K562 (cell line): Measurements from ENCODE around the gene GUCY2D. TPM values are rescaled to one million over a fixed set of nuclear protein-coding genes. Genes with fewer than 3 reads are reported as not detected.

Source experiments
- ATAC-seq: fragments of 200-7000 bp; cut with Tn5 transposase; 3 replicates; pipeline ENCODE4 v1.9.1; 2020; ENCODE audit warnings: moderate library complexity
- BruUV-seq: library from RNA; stranded (reverse); fragments of 400-500 nt; replicated peaks from 2 replicates; lab custom pipeline; 2021; lab: Mats Ljungman, UMichigan
- CTCF ChIA-PET: fragments of 300-600 bp; formaldehyde crosslinking; extraction: SDS; loops from one replicate; lab custom pipeline; 2021; ENCODE audit warnings: low intra/inter-chr PET ratio; lab: Yijun Ruan, JAX
- POLR2A ChIA-PET: fragments of 300-600, 350-650 bp; sonication (Branson Sonifier 250); formaldehyde crosslinking; extraction: SDS; loops from one replicate; lab custom pipeline; 2021; ENCODE audit warnings: antibody characterized with exemption, inconsistent platforms; lab: Yijun Ruan, JAX
- DNase-seq, 4 experiments: peaks; one replicate each; pipeline versions ENCODE4 v3.0.0 to v3.0.0-alpha.2; 2011 to 2018; ENCODE audit warnings: low spot score in 3 of 4, mixed read lengths in 3 of 4; ENCODE audit errors: extremely low read depth in 1 of 4
- FAIRE-seq: peaks from 2 replicates; lab custom pipeline; 2011; peaks lifted over from hg19 to GRCh38; lab: Jason Lieb, UNC
- H2AFZ ChIP-seq: 2 replicates; pipeline ENCODE4 v1.6.0; 2011; ENCODE audit warnings: low read depth, low read length, control low read depth, inconsistent platforms
- H3K27ac ChIP-seq: fragments of 200-600 bp; 3 replicates; pipeline ENCODE4 v1.8.0; 2011; ENCODE audit warnings: low read depth, mild to moderate bottlenecking, control low read depth, inconsistent platforms, low read length, moderate library complexity, mixed read lengths; ENCODE audit errors: extremely low read depth
- H3K27me3 ChIP-seq, 2 experiments: fragments of 300-600 bp in 1 of 2; 2 replicates in 1 of 2; 3 replicates in 1 of 2; pipeline versions ENCODE4 v1.6.0 to v1.8.0; 2011; ENCODE audit warnings: inconsistent platforms in 2 of 2, low read length in 2 of 2, mild to moderate bottlenecking in 1 of 2, mixed read lengths in 1 of 2, moderate library complexity in 1 of 2; ENCODE audit not compliant: control insufficient read depth in 2 of 2, insufficient read depth in 2 of 2
- H3K36me3 ChIP-seq: fragments of 300-600 bp; 3 replicates; pipeline ENCODE4 v1.8.0; 2011; ENCODE audit warnings: mild to moderate bottlenecking, low read length, inconsistent platforms; ENCODE audit not compliant: control insufficient read depth, insufficient read depth
- H3K4me1 ChIP-seq, 2 experiments: fragments of 200-600 bp in 1 of 2; replicated peaks in 1 of 2; 2 replicates in 1 of 2; 3 replicates in 1 of 2; pipeline versions ENCODE4 v1.5.1 to v1.8.0; 2011; ENCODE audit warnings: inconsistent platforms in 2 of 2, low read length in 2 of 2, mild to moderate bottlenecking in 1 of 2, mixed read lengths in 1 of 2, moderate library complexity in 1 of 2; ENCODE audit not compliant: control insufficient read depth in 2 of 2, insufficient read depth in 2 of 2
- H3K4me2 ChIP-seq: 2 replicates; pipeline ENCODE4 v1.6.1; 2011; ENCODE audit warnings: low read length, control low read depth, inconsistent platforms, mixed read lengths; ENCODE audit not compliant: insufficient read depth
- H3K4me3 ChIP-seq: fragments of 200-600 bp; sonication (generic), shearing (Covaris generic); 2 replicates; pipeline ENCODE4 v1.5.1; 2016; ENCODE audit warnings: control low read depth, inconsistent platforms
- H3K79me2 ChIP-seq: fragments of 200-600 bp; 3 replicates; pipeline ENCODE4 v1.8.0; 2011; ENCODE audit warnings: low read length, inconsistent platforms; ENCODE audit not compliant: control insufficient read depth, insufficient read depth
- H3K9ac ChIP-seq, 2 experiments: 2 replicates each; pipeline versions ENCODE4 v1.6.0 to v1.6.1; 2011; ENCODE audit warnings: low read depth in 2 of 2, low read length in 2 of 2, control low read depth in 1 of 2, inconsistent platforms in 1 of 2, mild to moderate bottlenecking in 1 of 2, mixed read lengths in 1 of 2; ENCODE audit not compliant: insufficient read depth in 1 of 2
- H3K9me1 ChIP-seq: one replicate; pipeline ENCODE4 v1.6.0; 2011; ENCODE audit warnings: inconsistent platforms, mild to moderate bottlenecking, low read length, moderate library complexity; ENCODE audit not compliant: control insufficient read depth, insufficient read depth
- H3K9me3 ChIP-seq: replicated peaks from 2 replicates; pipeline ENCODE4 v1.5.1; 2011; ENCODE audit warnings: low read depth, low read length, inconsistent platforms; ENCODE audit not compliant: control insufficient read depth, insufficient read depth
- H4K20me1 ChIP-seq: replicated peaks from 2 replicates; pipeline ENCODE4 v1.6.1; 2011; ENCODE audit warnings: low read length, inconsistent platforms, mixed read lengths; ENCODE audit not compliant: control insufficient read depth, insufficient read depth
- POLR3A ChIP-seq: IDR thresholded peaks from 2 replicates; pipeline ENCODE4 v1.6.1; 2011; ENCODE audit warnings: borderline replicate concordance, mild to moderate bottlenecking, moderate library complexity; ENCODE audit not compliant: insufficient read length, insufficient read depth; ENCODE audit errors: extremely low read depth
- WGBS: fragments of 100-300 bp; shearing (Covaris generic); methylation state at CpG from one replicate; pipeline ENCODE4 v1.1.6; 2016; ENCODE audit warnings: low coverage, mixed read lengths; ENCODE audit not compliant: insufficient coverage; ENCODE audit errors: missing lambda C conversion rate; 5-methylcytosine and 5-hydroxymethylcytosine counted together
- in situ Hi-C: fragments of 300-500 bp; cut with MboI; formaldehyde crosslinking; loops from 4 replicates; pipeline ENCODE4 v1.15.0; 2018; ENCODE audit warnings: inconsistent platforms, mixed read lengths
- intact Hi-C: fragments of 100-400 bp; cut with micrococcal nuclease; formaldehyde crosslinking; loops from 2 replicates; pipeline ENCODE4 v1.14.2; 2022
- polyA plus RNA-seq, 8 experiments: library from polyadenylated mRNA; depleted of rRNA in 4 of 8; stranded (reverse) in 5 of 8; unstranded in 3 of 8; fragments of >200 nt; fragmentation: Nextera tagmentation in 2 of 8; fragmentation: Illumina TruSeq in 1 of 8; extraction: Ambion mirVana in 2 of 8; extraction: Trizol in 1 of 8; gene quantifications; 2 replicates each; pipeline versions ENCODE4 v1.2.1 to v1.2.3, GENCODE V29; 2011 to 2014; ENCODE audit warnings: inconsistent platforms in 1 of 8, missing spikeins in 1 of 8
- total RNA-seq, 7 experiments: library from RNA; depleted of rRNA in 6 of 7; stranded (reverse); fragments of >200 nt in 6 of 7; fragmentation: Illumina TruSeq in 2 of 7; extraction: Trizol in 2 of 7; gene quantifications; 2 replicates each; pipeline versions ENCODE4 v1.2.1 to v1.2.3, GENCODE V29; 2011 to 2021; ENCODE audit warnings: low replicate concordance in 1 of 7
- TF ChIP-seq, protein P1 (sequence below), 2 experiments: fragments of 450-650 bp in 1 of 2; sonication (generic) in 1 of 2; formaldehyde crosslinking in 1 of 2; IDR thresholded peaks in 1 of 2; conservative IDR thresholded peaks in 1 of 2; 2 replicates each; pipeline versions ENCODE4 v1.6.1 to v1.8.1; 2016 to 2023; ENCODE audit warnings: mild to moderate bottlenecking in 2 of 2, moderate library complexity in 2 of 2, inconsistent platforms in 1 of 2, missing genetic modification reagents in 1 of 2

The GUCY2D gene
- total and polyA plus RNA-seq, 9 of the 15 experiments (the other 6 are each of a cell fraction or from before 2014, with no cell fraction given) = 0.05 TPM; not detected in 8

DNA sequence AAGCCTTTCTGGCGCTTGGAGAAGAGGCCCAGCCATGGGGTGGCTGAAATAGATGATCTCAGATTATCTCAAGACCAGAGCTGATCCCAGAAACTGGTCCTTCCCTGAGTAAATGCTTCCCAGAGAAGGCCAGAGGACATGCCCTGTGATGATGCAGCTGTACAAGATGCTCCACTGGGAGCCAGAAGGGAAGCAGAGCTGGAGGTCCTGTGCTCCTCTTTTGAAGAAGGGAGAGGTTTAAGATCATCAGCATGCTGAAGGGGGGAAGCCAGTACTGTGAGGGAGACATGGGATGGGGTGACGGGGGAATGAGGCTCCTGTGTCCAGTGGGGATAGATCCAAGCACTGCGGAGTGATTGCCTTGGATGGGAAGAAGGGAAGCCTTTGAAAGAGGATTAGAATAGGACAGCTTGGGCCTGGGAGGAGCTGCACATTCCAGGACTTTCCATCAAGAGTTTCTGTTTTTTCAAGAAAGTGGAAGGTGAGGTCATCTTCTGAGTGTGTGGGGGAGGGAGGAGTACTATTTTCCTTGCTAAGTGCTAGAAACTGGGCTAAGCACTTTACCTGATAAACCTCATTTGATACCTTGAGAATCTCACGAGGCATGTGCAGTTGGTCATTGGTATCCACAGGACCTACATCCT is 20.1 kb downstream of the GUCY2D start:
- ChIA-PET CTCF (no interaction called here), POLR2A (interaction anchor here (0.9 kb wide), 1 partner anchor 83 kb away, joined by 3 read pairs; no protein-coding TSS in a partner anchor)
- H3K4me1 ChIP-seq = no peaks in the 10 kb centered on the region
- no peak overlapping the region for H3K4me3 ChIP-seq
- 5% methylated on average over 3 of the region's 4 CpGs for WGBS
- TF ChIP-seq POLR3A = no peak
- TF ChIP-seq, protein P1, sequence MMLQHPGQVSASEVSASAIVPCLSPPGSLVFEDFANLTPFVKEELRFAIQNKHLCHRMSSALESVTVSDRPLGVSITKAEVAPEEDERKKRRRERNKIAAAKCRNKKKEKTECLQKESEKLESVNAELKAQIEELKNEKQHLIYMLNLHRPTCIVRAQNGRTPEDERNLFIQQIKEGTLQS (IDR thresholded peaks at IDR 0.05) = peak; percentile 56; the same call in 1 of the 2 replicates
- TF ChIP-seq, protein P1 (CRISPR knock-in tag; conservative IDR thresholded peaks at IDR 0.05) = no peak
- H3K4me2 ChIP-seq = no peak overlapping the region
- no peaks in the 10 kb centered on the region for H3K9me3 ChIP-seq
- H3K9me1 ChIP-seq = no peaks in the 10 kb centered on the region
- FAIRE-seq (no peak), DNase-seq (no peak), ATAC-seq (no peak)
- intact Hi-C loops (no loop called here), in situ Hi-C loops (no loop called here)
- BruUV-seq = no TSS peak
- H3K9ac ChIP-seq = no peak overlapping the region
- no peak overlapping the region for H3K27ac ChIP-seq
- H3K79me2 ChIP-seq = no peaks in the 10 kb centered on the region
- H3K27me3 ChIP-seq = peaks cover 6 to 35% of the 10 kb centered on the region in 2 experiments; a peak in 4 of 5 replicates
- no peak overlapping the region for H2AFZ ChIP-seq
- no peaks in the 10 kb centered on the region for H4K20me1 ChIP-seq
- H3K36me3 ChIP-seq = no peaks in the 10 kb centered on the region
